AG08395 (cell line): ENCODE data around the gene DTD1.
A peak's percentile ranks its signal among the peaks of the same experiment; 100 is the strongest.

Experiments used
- DNase-seq: peaks from one replicate; pipeline ENCODE4 v3.0.0; 2012; ENCODE audit warnings: mixed read lengths, low spot score

The DTD1 gene

DNA sequence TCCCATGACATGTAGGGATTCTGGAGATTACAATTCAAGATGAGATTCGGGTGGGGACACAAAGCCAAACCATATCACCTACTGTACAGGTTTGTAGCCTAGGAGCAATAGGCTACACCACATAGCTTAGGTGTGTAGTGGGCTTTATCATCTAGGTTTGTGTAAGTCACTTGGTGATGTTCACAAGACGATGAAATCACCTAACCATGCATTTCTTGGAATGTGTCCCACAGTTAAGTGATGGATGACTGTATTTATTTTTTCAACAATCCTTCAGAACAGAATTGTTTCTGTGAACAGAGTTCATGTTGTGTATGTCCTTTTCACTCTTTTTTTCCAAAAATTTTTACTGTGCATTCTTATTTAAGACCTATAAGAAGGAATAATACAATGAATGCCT lies 76.1 kb downstream of the DTD1 start:
- DNase-seq: no peak

DNA sequence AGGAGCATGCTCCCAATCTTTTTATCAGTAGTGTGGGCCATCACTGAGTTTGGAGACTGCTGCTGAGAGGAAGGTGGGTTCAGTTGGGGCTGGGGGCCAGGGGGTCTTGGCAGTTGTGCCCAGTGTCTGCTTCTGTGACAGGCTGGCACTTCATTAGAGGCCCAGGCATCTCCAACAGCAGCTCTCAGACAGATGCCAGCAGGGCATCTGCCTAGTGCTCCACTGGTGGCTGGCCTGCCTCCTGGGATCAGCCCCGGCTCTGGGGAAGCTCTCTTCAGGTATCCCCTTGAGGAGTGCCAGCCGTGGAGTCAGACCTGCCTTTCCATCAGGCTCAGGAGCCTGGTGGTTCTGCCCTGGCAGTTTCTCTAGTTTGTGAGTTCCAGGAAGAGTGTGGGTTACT lies 77.3 kb downstream of the DTD1 start:
- DNase-seq: no peak

DNA sequence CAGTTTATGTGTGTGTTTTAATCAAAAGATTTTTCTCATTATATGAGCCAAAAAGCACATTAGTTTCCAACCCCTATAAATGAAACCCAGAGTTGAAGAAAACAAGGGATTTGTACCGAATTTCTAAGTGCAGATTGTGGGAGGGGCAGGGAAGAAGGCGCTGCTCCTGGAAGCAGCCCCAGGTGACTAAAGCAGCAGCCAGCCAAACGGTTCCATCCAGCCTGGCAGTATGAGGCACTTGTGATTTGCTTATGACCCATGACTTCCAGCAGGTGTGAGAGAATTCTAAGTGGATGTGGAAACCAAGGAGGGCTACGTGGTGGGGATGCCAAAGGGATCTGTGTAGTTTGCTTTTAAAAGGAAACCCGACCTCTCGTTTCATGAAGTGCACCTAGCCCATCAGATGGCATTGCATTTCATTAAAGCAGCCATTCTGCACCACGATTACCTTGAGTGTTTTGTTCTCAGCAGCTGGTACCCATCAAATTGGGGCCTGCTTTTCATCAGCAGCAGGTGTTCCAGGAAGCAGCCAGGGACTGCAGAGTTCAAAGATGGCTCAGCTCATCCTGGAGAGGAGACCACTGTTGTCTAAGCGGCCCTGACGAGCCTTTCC lies 79.1 kb downstream of the DTD1 start:
- no peak for DNase-seq

DNA sequence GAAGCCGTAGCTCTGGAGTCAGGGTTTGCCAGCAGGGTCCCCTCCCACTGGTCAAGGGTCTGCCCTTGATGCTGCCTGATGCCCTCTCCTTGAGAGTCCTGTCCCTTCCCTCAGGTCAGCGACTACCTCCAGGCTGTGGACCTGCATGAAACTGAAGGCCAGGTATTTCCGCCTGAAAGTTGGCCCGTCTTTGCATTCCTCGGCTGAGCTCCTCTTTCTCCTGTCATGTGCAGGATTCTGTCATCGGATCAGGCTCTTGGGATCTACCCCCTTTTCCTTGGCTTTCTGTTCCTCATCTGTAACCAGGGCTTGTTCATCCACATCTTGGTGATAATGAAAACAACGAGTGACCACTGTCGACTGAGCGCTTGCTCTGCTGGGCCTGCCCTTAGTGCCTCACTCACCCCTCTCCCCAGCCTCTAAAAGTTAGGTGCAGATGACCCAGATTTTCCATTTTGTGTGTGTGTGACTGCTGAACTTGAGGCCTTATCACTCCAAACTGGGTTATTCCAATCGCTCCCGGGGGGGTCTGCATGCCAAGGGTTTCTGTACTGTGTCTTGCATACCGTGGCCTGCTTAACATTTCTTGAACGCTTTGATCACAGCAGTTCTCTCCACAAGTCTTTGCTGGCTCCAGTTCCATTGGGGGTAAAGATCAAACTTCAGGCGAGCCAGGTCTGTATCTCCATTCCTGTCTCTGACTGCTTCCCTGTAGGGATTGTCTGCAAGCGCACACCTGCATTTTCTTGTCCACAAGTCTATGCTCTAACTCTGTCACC lies 81.6 kb downstream of the DTD1 start:
- DNase-seq: no peak

DNA sequence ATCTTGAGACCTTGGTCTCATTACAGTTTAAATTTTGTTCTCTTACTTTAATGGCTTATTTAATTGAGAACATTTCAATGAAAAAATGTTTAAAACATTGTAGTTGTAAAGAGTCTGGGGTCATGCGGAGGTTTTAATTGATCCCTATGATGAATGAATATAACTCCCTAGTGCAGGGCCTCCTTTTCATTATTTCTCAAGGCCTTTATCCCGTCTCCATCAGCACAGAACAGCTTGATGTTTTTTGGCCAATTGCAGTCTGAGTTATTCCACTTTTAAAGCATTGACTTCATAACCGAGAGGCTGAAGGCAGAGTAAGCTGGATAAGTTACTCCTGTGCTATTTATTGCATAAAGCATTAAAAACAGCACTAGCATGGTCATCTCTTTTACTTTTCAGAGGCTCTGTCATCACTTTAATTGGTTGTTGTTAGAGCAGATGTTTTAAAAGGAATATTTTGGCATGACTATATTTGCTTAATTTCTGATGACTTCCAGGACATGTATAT lies 83.4 kb downstream of the DTD1 start:
- no peak for DNase-seq

DNA sequence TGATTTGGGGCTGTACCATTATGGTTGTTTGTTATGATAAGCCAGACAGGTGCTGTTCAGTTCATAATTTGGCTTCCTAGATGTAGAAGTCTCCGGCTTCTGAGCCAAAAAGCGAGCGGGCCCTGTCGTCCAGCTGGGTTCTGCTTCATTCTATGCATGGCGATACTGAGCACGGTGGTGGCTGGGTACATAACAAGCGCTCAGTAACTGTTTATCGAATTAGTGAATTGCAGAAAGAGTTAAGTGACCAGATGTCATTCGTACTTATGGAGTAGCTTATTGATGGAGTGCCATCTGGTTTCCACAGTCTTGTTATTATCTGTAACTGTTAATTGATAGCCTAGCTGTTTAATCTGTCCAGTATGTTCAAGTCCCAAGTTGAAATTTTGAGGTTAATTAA lies 85.0 kb downstream of the DTD1 start:
- no peak for DNase-seq

DNA sequence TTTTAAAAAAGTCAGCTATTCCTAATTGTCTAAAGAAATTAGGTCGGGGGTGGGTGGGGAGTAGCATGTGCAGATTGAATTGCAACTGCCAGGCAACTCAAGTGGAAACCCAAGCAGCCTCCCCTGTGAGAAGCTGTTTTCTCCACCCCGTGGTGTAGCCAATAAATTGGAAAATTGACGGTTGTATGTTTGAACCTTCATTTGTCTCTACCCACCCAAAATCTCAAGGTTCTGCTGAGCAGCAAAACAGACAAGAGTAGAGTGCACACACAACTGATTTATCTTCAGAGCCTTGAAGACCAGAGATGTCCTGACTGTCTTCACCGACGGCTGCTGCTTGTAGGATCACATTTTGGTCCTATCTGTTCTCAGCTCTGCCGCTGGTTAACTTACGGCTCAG lies 88.5 kb downstream of the DTD1 start:
- DNase-seq: no peak

DNA sequence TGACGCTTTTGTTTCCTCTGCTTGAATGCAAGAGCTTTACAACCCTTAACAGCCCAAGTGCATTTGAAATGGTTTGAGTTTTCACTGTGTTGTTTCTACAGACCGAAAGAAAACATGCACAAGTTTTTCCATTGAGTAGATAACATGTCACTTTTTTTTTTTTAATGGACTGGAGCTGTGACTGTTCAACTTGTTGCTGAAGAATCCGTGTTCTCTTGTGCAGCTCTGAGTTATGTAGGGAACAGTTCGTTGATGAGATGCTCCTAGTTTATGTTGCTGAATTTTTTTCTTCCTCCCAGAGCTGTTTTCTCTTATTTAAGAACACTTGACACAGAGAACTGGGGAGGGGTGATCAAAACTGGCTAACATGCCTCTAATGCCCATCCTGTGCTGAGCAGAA lies 89.3 kb downstream of the DTD1 start:
- no peak for DNase-seq

DNA sequence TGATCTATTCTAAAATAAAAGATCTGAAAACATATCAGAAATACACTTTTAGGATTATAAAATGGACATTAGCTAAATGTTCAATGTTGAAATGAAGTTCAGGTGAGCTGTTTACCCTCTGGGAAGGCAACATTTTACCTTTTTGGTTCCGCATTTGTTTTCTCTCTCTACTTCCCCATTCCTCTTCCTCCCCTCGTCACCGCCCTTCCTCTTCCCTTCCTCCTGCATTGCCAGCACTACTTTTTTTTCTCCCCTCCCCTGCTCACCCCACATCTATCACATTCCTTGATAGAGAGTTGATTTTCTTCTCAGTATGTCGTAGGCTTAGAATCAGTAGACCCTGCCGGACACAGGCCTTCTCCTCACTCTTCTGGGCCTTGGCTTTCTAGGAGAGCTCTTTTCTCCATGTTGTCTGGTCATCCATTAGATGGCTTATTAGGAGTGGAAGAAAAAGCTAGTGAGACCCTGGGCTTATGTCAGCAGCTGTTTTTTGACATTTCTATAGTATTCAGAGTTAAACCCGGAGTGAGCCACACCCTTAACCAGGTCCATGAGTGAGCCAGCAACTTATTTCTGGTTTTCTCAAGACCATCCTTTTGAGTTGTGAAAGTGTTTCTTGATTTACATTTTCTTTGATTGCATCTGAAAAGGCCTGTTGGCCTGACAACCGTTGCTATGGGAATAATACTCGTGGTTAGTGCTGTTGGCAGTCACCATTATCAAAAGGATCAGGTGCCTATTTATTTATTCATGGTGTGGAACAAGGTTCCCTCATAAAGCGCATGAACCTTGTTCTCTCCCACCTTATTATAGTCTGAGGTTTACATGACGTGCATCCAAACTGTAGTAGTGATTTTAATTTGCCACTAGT lies 90.9 kb downstream of the DTD1 start:
- no peak for DNase-seq

DNA sequence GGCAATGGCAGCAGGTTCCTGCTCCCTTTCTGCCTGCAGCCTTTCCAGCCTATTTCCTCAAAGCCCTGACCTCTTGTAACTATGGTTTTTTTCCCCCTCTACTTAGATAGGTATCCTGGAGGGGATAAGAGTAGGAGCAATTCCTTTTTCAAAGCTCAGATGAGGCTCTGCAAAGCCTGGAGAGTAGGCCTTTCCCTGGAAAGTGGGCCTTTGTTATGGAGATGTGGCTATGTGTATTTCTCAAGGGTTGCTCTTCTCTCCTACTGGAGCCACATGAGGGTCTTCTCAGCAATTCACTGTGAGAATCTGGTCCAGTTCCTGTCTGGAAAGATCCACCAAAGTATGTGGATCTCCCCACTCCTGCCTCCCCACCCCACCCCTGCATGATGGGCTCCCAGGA lies 96.0 kb downstream of the DTD1 start:
- DNase-seq: no peak

DNA sequence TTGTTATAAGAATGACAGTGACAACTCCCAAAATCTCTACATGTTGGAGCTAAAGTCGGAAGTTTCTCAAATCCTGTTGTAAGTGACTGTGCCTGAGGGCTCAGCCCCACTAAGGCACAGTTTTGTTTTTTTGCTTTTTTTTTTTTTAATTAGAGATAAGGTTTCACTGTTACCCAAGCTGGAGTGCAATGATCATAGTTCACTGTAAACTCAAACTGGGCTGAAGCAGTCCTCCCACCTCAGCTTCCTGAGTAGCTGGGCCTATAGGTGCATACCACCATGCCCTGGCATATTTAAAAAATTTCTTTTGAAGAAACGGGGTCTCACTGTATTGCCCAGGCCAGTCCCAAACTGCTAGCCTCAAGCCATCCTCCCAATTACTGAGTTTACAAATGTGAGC lies 96.9 kb downstream of the DTD1 start:
- no peak for DNase-seq

DNA sequence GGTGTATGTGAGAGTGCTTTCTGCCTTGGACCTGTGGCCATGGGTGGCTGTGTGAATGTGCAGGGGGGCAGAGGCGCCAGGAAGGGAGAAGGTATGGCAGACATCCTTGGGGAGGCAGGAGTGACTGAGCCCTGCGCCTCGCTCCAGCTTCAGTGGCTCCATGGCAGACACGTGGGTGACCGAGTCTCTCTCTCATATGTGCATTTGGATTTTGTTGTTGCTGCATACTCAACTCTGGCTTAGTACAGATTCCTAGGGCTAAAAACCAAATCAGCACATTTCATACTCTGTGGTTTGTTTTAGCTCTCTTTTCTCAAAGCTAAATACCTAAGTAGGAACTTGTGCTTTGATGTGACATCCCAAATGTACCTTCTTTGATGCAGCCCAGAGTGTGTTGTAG lies 97.6 kb downstream of the DTD1 start:
- no peak for DNase-seq

DNA sequence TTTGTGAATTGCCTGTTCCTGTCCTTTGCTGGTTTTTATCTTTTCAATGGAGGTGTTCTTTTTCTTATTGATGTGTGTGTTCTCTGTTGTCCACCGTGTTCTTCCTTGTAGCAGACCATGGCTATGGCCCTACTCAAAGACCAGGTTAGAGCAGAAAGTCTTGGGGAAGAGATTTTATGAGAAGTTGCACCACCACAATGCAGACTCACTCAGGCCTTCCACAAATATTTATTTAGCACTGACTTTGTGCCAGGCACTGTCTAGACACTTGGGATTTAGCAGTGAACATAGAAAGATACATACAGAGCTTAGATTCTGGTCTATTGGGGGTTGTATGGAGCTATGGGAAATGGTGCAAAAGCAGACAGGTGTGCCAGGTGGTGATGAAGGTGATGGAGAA lies 98.8 kb downstream of the DTD1 start:
- no peak for DNase-seq

DNA sequence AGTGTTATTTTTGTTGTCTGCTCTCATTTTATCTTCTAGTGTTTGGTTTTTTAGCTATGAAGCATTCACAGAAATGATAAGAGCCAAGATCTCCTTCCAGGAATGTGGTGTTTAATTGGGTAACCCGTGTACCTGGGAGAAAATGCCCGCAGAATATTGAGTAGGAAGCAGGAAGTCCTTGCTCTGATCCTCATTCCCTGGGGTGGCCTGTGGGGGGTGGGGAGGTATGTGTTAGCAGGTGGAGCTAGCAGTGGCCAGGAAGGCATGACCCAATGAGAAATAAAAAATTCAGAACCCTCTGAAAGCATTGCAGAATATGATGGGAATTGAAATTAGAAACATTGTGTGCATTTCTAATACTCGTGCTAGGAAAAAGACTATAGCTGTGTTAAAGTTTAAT lies 100.8 kb downstream of the DTD1 start:
- DNase-seq: no peak

DNA sequence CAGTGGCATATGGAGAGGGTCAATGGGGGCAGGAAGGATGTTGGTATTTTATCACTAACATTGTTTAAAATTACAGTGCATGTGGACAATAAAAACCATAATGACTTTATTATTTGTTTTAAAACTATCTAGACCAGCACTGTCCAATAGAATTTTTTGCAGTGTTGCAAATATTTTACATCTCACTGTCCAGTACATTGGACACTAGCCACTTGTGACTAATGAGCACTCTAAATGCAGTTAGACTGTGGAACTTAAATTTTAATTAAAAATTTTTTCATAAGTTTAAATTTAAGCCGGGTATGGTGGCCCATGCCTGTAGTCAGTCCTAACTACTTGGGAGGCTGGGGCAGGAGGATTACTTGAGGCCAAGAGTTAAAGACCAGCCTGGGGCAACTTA lies 101.7 kb downstream of the DTD1 start:
- DNase-seq: no peak

DNA sequence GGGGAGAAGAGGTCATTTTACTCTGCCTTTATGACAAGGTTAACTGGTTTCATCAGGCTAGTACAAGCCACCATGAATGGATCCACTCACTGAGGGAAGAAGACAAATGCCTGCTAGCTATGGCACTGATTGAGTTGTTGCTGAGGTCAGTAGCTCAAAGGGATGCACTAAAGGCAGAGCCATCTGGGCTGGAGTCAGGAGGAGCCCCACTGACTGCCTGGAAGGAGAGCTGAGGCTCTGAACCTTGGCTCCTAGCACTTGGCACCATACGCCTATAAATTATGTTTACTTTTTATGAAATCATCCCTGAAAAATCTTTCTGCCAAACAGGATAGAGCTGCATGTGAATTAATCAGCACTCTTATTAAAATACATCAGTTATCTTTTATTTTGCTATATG lies 104.6 kb downstream of the DTD1 start:
- no peak for DNase-seq

DNA sequence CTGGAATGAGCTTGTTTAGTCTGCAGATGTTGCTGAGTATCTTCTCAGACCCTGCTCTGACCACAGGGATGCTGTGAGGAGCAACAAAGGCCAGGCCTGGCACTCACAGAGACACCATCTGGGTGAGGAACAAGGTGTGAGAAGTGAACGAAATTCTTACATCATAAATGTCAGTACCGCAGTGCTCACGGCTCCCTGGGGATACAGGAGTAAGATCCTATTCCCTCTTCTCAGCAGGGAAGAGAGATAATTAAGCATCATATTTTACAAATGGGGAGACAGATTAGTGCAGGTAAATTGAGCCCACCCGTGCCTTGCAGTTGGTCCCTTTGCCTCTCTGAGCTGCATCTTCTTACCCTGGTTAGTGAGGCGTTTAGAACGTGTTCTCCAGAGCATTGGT lies 106.2 kb downstream of the DTD1 start:
- DNase-seq: no peak

DNA sequence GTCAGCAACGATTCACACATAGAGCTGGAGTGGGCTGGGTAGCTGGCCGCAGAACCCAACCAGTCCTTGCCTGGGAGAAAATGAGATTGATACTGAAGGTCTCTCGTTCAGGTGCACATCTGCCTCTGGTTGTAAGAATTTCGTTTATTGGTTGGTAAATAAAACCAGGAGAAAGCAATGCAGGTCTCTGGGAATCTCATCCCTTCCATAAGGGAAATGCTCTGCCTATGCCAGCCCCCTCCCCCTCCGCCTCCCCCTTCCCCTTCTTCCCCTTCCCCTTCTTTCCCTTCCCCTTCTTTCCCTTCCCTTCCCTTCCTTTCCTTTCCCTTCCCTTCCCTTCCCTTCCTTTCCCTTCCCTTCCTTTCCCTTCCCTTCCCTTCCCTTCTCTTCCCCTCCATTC lies 107.3 kb downstream of the DTD1 start:
- no peak for DNase-seq

DNA sequence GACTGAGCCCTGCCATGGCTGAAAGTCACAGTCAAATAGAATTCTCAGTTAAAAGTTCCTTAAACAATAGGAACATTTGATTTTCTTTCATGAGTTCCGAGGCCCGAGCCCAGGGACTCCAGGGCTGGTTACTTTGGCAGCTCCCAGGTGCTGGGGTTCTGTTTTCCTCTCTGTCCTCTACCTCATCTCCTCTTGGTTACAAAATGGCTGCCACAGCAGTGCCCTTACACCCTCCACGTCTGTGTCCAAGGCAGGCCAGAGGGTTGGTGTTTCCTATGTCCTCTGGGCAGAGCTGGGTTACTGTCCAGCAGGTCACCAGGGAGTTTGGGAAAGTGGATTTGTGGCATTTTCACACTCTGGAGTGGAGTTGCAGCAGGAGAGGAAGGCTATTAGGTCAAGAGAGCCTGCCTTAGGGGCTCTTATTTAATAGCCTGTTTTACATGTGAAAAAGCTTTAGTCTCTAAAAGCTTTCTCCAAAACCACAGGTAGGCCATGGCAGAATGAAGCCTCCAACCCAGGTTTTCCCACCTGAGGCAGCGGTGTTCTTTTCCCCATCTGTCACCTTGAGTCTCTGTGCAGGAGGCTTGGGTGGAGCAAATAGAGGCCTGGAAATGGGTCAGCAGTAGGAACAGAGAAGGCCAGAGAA lies 111.0 kb downstream of the DTD1 start:
- no peak for DNase-seq

DNA sequence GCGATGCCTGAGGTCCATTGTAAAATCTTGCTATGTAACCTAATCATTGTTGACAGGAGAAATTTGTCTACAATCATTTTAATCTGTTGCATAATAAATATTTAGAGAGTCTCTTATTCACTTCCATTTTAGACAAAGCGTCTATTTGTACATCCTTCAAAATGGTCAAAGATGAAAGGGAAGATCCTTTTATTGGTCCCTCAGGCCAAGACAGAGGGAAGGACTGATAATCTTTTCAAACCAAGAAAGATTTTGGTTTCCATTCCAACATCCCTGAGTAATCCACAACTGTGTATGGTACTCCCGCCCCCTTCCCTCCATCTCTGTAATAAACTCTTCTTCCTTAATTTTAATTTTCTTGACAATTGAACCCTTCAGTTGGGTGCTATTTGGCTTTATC lies 114.1 kb downstream of the DTD1 start:
- no peak for DNase-seq

DNA sequence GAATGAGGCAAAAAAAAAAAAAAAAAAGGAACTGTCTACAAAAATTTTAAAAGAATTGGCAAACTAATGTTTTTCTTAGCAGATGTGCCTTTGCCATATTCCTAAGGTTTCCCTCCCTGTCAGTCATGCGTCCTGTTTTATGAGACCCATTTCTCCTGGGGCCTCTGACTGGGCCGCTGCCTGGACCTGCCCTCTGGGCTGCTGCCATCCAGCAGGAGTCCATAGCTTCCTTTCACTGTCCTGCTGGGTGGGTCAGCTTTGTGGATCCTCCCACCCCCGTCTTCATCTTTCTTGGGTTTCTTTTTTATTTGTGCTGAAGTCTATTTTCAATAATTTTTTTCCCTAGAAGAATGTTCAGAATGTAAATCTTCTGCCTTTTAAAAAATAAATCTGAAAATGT lies 114.9 kb downstream of the DTD1 start:
- DNase-seq: peak; percentile 55

DNA sequence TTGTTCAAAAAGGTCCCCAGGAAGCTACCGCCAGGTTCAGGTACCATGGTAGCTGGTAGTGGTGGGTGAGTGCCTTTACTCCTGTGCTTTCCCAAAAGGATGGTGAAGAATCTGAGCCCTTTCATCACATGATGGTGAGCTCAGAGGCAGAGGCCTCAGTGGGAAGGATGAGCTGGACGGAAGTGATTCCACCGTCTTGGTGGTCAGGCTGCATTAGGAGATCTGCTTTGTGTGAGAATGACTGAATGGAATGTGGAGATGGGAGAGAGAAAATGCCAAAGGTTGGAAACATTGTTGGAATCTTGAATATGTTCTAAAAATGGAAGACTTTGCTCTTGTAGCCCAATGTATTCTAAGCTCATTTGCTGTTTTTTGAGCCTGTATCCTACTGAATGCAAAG lies 117.6 kb downstream of the DTD1 start:
- DNase-seq: peak; percentile 96
